ENCODE data around the gene VPS41.

- no peak for TF ChIP-seq CTCF (IDR thresholded peaks at IDR 0.05 in 8 of 11, conservative IDR thresholded peaks at IDR 0.05 in 3 of 11)
- no peak for TF ChIP-seq POLR2A (IDR thresholded peaks at IDR 0.05)
- TF ChIP-seq POLR2AphosphoS5 (IDR thresholded peaks at IDR 0.05), result no peak
These were observed 204.2 kb downstream of the VPS41 start for GRCh38 chr7:38704751-38705150.
